Measurements from ENCODE around the gene BACH2. TPM values are rescaled to one million over a fixed set of nuclear protein-coding genes. Genes with fewer than 3 reads are reported as not detected.

The BACH2 gene
- total RNA-seq, 1 experiment from 2014 or later: 3.3 TPM

DNA sequence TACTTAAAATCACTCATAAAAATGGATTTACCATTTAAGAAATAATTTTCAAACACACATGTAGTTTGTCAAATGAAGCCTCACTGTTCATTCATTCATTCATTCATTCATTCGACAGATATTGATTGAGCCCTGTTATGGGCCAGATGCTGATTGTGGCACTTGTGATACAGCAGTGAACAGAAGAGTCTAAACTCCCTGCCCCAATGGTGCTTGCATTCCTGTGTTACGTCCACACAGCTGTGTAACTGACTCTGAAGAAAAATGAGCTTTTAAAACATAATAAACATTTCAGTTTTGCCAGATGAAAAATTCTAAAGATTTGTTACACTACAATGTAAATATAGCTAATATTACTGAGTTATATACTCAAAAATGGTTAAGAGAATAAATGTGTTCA lies 46.2 kb downstream of the BACH2 start (continued):
- TF ChIP-seq, protein P1, sequence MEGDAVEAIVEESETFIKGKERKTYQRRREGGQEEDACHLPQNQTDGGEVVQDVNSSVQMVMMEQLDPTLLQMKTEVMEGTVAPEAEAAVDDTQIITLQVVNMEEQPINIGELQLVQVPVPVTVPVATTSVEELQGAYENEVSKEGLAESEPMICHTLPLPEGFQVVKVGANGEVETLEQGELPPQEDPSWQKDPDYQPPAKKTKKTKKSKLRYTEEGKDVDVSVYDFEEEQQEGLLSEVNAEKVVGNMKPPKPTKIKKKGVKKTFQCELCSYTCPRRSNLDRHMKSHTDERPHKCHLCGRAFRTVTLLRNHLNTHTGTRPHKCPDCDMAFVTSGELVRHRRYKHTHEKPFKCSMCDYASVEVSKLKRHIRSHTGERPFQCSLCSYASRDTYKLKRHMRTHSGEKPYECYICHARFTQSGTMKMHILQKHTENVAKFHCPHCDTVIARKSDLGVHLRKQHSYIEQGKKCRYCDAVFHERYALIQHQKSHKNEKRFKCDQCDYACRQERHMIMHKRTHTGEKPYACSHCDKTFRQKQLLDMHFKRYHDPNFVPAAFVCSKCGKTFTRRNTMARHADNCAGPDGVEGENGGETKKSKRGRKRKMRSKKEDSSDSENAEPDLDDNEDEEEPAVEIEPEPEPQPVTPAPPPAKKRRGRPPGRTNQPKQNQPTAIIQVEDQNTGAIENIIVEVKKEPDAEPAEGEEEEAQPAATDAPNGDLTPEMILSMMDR (IDR thresholded peaks at IDR 0.05 in 2 of 3, conservative IDR thresholded peaks at IDR 0.05 in 1 of 3; ENCODE audit: borderline replicate concordance in 1 of 3, insufficient read depth in 1 of 3, low read depth in 2 of 3, low read length in 2 of 3): no peak

DNA sequence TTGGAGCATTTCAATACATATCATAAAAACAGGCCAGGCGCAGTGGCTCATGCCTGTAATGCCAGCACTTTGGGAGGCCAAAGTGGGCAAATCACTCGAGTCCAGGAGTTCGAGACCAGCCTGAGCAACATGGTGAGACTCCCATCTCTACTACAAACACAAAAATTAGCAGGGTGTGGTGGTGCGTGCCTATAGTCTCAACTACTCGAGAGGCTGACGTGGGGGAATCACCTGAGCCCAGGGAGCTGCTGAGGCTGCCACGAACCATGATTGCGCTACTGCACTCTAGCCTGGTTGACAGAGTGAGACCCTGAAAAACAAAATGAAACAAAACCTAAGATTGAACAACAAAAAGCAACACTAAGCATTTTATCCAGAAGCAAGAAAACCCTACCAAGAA lies 47.2 kb downstream of the BACH2 start:
- RAD21 ChIA-PET (ENCODE audit: low non-redundant PET in 1 of 2, low total read pairs in 2 of 2, uncharacterized antibody in 2 of 2, unreplicated experiment in 2 of 2): no interaction called here
- no peaks in the 10 kb centered on the region for H3K4me1 ChIP-seq (ENCODE audit: control insufficient read depth in 1 of 2, insufficient read depth in 2 of 2, low read length in 2 of 2)
- H3K4me3 ChIP-seq (replicated peaks in 1 of 2; ENCODE audit: low read depth in 1 of 2, low read length in 2 of 2): no peak overlapping the region
- H2AFZ ChIP-seq (ENCODE audit: low read depth, low read length, poor library complexity, severe bottlenecking): no peak overlapping the region
- intact Hi-C loops (cut with micrococcal nuclease): no loop called here
- no peak overlapping the region for H3K27ac ChIP-seq (ENCODE audit: low read depth, low read length)
- CTCF ChIA-PET: no interaction called here
- H3K4me2 ChIP-seq (ENCODE audit: low read length): no peak overlapping the region
- H4K20me1 ChIP-seq (ENCODE audit: insufficient read depth): no peaks in the 10 kb centered on the region
- no peaks in the 10 kb centered on the region for H3K79me2 ChIP-seq (ENCODE audit: insufficient read depth, low read length)
- no peak for ATAC-seq
- no peaks in the 10 kb centered on the region for H3K9me2 ChIP-seq (ENCODE audit: insufficient read depth)
- POLR2A ChIA-PET: no interaction called here
- TF ChIP-seq SIN3A (IDR thresholded peaks at IDR 0.05; ENCODE audit: low read depth) (no peak), RAD21 (IDR thresholded peaks at IDR 0.05; ENCODE audit: low read depth) (no peak), POLR2AphosphoS5 (IDR thresholded peaks at IDR 0.05; ENCODE audit: low read depth, low read length) (no peak), SRF (IDR thresholded peaks at IDR 0.05; ENCODE audit: low read depth) (no peak), FOSL1 (IDR thresholded peaks at IDR 0.05; ENCODE audit: low read depth) (no peak), EZH2phosphoT487 (IDR thresholded peaks at IDR 0.05; ENCODE audit: borderline replicate concordance) (no peak), POLR2A (IDR thresholded peaks at IDR 0.05; ENCODE audit: borderline replicate concordance, extremely low read depth, insufficient read depth, insufficient read length) (no peak), EZH2 (IDR thresholded peaks at IDR 0.05) (no peak), CBX3 (IDR thresholded peaks at IDR 0.05; ENCODE audit: low read depth) (no peak), TCF7L2 (IDR thresholded peaks at IDR 0.05; ENCODE audit: borderline replicate concordance, extremely low read depth, insufficient read depth, insufficient read length) (no peak), JUND (IDR thresholded peaks at IDR 0.05) (no peak)
- TF ChIP-seq, protein P2, sequence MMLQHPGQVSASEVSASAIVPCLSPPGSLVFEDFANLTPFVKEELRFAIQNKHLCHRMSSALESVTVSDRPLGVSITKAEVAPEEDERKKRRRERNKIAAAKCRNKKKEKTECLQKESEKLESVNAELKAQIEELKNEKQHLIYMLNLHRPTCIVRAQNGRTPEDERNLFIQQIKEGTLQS (IDR thresholded peaks at IDR 0.05): no peak
- TF ChIP-seq, protein P1 (IDR thresholded peaks at IDR 0.05 in 2 of 3, conservative IDR thresholded peaks at IDR 0.05 in 1 of 3; ENCODE audit: borderline replicate concordance in 1 of 3, insufficient read depth in 1 of 3, low read depth in 2 of 3, low read length in 2 of 3): no peak
- TF ChIP-seq, protein P3, sequence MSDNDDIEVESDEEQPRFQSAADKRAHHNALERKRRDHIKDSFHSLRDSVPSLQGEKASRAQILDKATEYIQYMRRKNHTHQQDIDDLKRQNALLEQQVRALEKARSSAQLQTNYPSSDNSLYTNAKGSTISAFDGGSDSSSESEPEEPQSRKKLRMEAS (IDR thresholded peaks at IDR 0.05): no peak
- BruUV-seq (replicated peaks): no TSS peak
- H3K36me3 ChIP-seq (ENCODE audit: control insufficient read depth in 1 of 2, insufficient read depth in 2 of 2, low read length in 2 of 2): no peaks in the 10 kb centered on the region
- no peaks in the 10 kb centered on the region for H3K9me3 ChIP-seq (ENCODE audit: control insufficient read depth in 1 of 2, insufficient read depth in 1 of 2, low read depth in 1 of 2, low read length in 2 of 2)
- H3K27me3 ChIP-seq (ENCODE audit: insufficient read depth, low read length): no peaks in the 10 kb centered on the region
- no peak overlapping the region for H3K9ac ChIP-seq (ENCODE audit: low read length)
- DNase-seq (ENCODE audit: low read depth, low spot score): no peak

Measured in HCT116 (cell line).